Measurements from ENCODE around the gene TMC5.

DNA sequence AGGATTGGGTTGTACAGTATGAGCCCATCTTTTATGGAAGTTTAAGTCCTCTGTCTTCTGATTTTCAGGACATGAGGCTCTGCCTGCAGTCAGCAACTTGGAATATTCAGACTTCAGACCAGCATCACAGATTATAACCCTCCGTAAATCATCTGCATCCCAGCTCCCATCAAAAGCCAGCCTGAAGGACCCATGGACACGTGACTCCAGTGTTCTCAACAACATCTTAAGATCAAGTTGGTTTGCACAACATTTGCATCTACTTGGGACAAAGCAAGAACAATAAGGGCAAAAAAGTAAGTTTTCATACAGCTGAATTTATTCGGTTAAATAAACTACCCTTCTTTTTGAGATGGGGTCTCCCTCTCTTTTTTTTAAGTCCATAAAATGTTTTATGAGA lies 12.7 kb downstream of the TMC5 start:
- TF ChIP-seq EZH2 (optimal IDR thresholded peaks at IDR 0.05; ENCODE audit: low read depth, low read length) (no peak), CTCF (IDR thresholded peaks at IDR 0.05; ENCODE audit: low read length) (no peak)
